ENCODE results near the gene CEPT1.

CEPT1 gene

DNA sequence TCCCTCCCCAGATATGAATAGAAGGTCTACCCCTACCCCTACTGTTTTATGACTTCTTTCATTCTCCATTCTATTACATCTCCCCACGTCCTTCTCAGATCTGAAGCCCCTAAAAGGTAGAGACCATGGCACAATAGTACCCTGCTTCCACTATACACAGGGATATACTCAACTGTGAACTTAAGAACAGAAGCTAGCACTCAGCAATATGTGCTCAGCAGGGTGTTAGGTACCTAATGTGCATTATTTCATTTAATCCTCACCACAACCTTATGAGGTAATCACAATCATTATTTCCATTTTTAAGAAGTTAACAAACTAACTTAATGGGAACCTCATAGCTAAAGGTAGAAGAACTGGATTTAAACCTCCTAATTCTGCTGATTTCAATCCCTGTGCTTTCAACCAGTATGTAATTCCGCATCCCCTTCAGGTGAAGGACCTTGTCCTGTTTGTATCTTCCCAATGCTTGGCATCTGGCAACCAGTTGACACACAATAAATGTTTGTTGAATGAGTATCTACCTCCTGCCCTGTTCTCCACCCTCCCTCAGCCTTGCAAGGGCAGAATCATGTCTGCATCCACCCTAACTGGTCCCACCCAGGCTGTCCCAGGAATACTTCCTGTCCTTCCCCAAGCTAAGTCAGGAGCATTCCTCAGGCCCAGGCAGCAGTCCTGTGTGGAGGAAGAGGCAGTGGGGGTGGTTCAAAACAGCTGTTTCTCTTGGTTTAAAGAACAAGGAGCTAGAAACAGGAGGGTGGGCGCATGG, 53.9 kb downstream of the CEPT1 start:
- DNase-seq = no peak

DNA sequence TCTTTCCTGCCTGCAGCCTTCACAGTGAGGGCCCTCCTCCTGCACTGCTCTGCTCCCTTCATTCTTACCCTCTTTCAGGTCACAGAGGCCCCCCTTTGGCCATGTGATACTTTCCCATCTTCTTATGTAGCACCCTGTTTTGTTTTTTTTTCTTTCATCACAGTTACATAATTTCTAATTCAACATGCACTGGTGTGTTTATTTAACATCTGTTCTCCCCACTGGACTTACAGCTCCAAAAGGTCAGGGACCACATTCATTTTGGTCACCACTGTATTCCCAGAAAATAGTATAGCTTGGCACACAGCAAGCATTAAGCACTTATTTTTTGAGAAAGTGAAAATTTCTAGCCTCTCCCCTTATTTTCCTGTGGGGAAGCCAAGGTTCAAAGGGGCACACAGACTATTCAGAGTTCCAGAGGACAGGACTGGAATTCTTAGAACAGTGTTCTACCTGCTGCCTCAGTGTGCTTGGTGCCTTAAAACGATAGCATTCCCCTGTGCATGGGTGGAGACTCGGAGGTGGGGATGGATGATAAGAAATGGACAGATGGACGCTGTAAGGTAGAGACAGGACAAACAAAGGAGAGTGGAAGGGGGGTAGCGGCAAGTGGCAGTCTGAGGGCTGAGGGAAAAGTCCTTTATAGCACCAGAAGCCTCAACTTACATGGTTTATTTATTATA, 55.1 kb downstream of the CEPT1 start:
- no peak for DNase-seq

DNA sequence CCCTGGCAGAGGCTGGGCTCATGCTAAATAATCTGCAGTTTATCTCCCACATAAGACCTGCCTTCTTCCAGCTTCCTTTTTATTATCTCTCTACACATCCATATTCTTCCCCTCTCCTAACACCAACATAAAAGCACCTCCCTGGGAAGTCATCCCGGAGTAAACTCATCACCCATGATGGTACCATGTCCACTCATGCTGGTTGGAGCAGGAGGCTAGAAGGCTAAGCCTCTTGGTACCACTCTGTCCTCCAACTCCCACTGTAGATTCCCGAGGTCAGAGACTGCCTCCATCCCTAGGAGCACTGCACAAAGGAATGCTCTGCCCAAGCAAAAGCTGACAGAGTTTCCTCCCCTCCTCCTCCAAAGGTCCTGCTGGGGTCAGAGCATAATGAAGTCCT, 56.2 kb downstream of the CEPT1 start:
- DNase-seq = no peak

DNA sequence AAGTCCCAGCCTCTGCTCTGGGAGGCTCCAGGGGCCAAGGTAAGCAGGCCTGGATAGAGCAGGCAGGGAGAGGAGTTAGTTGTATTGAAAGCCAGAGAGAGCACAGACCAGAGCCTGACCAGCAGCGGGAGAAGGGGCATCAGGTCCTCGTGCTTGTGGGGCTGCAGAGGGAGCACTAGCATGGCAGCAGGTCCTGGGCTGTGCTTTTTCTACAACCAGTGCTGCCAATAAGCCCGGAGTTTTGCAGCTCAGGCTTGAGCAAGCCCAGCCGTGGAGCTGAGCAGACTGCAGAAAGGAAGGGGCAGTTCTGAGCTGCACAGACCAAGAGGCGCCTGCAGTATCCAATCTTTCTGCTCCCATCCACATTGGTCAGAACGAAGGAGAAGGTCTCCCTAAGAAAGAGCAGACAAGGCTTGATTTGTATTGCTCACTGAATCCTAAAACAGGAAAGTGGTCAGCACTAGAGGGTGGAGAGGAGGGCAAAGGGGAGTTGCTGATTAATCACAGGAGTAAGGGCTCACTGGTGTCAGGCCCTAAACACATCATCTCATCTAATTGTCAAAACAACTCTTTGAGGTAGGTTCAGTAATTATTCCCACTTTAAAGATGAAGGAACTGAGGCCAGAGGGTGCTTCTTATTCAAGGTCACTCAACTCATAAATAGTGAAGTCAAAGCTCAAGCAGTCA, 57.7 kb downstream of the CEPT1 start:
- DNase-seq = no peak

DNA sequence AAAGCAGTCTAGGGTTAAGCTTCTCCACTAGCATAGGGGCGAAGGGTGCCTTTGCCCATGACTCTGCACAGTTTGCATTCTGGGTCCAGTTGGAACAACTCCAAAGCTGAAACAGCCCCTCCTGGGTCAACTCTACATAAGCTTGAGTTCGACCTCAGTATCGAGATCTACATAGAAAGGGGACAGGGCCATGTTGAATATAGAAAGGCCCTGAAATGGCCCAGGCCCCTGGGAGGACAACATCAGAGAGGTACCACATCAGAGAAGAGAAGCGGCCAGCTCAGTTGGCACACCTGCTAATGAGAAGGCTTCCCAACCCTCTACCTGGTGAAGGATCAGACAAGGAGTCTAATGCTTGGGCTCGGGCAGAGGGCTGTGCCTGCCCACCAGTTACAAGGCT, 58.8 kb downstream of the CEPT1 start:
- DNase-seq = no peak

DNA sequence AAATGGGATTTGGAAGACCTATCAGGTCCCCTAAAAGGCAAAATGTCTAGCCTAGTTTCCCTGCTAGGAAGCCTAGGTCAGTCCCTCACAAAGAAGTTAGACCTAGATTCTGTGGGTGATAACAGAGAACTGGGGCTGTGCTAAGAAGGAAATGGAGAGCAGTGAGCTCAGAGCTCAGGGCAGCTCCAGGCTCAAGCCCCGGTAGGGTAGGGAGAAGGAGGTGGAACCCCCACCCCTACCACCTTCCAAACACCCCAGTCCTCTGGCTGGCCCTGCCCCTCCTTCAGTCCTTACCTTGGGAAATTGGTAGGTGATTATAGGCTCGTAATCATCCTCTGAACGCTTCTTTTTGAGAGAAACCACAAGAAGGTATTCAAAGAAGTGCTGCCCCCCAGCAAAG, 59.3 kb downstream of the CEPT1 start:
- DNase-seq = no peak

DNA sequence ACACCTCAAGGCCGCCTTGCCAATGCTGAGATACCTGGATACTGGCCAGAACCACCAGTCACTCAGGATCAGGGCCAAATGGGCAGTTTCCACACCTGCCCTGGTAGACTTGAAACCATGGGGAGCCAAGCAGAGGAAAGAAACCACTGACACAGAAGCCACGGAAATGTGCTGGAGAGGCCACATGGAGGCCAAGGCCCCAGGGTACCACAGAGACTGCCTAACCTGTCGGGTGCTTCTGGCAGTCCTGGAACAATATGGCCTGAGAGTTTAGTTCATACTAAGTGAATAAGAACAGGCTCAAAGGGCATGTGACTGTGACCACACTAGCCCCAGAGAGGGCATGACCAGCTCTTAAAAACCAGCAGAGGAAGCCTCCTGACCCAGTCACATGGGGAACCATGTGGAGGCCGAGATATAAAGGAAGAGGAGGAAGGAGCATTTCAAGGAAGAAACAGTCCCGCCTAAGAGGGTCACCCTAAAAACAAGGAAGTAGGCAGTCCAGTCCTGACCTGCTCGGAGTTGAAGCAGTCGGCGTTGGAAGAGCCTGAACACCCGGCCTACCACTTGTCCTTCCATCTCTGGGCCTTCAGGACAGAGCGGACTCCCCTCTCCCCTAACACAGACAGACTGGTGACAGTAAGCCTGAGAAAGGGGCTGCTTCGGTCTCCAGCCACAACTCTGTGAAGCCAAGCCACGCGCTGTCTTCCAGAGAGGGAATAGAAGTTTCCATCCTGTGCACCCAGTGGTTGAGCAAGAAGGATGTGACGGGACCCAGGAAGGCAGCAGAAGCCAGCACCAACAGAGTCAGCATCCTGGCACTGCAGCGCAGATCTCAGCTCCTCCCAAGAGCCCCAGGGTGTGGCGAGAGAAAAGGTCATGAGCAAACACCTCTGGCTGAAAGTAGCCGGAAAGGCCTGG, 60.1 kb downstream of the CEPT1 start, which contains the start of gene DENND2D:
Gene DENND2D (minus strand): TSS at position 766 of the 921 bp plus-strand sequence. CDS start 187 bp downstream, at position 579.
- DNase-seq = no peak

DNA sequence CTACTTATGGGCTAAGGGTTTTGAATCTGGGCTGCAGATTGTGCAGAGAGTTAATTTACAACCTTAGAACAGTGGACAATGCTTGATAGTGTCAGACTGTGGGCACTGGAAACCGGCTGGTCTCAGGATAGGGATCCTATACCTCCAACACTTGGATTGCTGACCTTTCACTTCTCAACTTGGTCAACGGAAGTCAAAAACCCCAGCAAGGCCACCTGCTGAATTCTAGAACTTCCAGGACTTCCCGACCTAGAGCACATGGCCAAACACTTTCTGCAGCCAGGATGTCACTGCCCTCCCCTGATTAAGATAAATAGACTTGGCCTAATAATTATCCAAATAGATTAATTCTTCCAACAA, 60.8 kb downstream of the CEPT1 start:
- DNase-seq = no peak

DNA sequence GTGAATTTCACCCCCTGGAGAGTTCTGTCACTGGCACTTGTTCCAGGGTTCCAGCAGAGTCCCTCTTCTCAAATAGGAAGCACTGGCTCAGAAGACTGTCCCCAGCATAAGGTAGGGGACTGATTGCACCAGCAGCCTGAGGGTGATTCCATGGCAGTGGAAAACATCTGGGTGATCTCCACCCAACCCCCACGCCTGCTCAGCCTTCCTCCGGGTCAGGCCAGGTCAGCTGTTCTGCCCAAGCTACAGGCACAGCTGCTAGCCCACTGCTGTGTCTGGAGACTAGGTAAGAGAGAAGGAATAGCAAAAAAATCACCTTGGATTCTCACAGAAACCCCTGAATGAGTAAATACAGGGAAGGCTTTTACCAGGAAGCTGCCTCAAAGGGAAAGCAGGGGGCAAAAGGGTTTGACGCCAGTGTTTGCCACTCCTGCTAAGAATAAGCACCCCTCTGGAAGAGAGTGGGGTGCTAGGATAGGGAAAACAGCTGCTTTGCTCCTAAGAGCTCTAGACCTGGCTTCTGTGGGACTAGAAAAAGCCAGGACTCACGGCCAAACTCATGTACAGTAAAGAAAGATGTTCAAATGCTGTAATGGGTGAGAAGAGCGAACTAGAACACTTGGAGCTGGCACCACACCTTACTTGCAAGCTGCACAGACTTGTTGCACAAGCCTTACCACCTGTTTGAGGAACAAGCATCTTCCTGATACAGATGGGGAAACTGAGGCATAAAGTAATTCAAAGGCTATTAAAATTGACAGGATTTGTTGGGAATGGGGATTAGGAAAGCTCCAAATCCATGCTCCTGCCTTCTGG, 61.5 kb downstream of the CEPT1 start:
- no peak for DNase-seq

DNA sequence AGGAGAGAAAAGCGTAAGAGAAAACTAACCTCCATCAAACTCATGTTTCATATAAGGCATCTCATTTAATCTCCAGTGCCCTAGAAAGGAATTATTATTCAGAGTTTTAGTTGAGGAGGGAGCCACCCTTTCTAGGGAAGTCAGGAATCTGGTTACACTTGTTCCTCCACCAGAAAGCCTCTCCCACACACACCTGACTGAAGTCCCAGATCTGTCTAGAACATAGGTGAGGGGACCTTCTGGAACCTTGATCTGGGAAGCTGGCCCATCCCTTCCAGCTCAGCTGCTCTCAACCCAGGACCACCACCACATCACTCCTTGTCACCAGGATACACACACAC, 62.3 kb downstream of the CEPT1 start:
- no peak for DNase-seq

DNA sequence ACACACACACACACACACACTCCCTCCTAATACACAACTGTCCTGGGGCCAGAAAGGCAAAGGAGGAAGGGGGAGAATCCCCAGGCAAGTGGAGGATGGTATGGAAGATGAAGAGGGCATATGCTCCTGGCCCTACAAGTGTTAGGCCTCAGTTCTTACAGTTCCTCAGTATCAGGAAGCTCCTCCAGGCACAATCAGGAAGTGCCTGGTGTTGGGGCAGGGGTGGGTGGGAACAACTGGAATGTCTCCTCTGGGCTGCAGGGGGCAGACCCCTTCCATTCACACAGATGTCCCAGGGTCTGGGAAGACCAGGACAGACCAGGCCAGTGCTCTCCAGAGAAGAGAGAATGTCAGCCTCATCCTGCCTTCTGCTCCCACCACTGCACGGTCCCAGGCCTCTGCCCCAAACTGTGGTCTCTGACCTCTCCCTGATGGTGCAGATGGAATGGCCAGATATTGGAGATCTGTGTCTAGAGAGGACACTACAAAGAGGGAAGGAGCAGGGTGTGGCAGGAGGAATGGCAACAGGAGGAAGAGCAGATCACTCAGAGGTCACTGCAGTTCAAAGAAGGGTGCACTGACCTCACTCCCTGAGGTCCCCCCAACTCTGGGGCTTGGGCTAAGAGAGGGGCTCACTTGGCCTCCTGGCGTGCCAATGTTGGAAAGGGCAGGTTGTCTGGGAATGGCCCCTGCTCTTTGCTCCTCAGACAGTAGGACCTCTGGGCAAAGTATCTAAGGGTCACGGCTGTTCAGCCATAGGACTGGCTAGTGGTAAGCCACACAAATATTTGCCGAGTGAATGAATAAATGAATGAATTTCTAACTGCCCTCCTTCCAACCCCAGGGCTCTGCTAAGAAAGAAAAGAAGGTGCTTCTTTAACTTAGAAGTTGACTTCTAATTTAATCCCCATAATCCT, 62.9 kb downstream of the CEPT1 start:
- no peak for DNase-seq

DNA sequence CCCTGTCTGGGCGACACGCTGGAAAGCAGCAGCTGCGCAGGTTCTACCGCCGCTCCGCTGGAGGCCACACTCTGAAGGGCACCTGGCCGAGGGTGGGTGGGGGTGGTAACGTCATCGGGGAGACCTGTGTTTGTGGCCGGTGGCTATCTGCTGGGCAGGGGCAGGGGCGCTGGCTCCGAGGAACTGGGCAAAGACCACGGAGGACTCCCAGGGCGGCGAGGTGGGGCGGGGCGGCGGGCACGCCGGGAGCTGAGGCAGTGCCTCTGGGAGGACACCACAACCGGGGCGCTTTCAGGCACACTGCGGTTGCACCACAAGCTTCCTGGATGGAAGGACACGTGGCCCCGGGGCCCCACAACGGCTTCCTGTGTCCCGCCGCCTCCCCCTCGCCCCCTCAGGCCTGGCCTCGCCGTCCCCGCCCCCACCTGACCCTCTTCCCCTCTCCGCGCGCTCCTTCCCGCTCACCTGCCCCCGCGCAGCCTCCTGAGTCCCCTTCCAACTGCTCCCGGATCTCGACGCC, 63.7 kb downstream of the CEPT1 start:
- DNase-seq = no peak

DNA sequence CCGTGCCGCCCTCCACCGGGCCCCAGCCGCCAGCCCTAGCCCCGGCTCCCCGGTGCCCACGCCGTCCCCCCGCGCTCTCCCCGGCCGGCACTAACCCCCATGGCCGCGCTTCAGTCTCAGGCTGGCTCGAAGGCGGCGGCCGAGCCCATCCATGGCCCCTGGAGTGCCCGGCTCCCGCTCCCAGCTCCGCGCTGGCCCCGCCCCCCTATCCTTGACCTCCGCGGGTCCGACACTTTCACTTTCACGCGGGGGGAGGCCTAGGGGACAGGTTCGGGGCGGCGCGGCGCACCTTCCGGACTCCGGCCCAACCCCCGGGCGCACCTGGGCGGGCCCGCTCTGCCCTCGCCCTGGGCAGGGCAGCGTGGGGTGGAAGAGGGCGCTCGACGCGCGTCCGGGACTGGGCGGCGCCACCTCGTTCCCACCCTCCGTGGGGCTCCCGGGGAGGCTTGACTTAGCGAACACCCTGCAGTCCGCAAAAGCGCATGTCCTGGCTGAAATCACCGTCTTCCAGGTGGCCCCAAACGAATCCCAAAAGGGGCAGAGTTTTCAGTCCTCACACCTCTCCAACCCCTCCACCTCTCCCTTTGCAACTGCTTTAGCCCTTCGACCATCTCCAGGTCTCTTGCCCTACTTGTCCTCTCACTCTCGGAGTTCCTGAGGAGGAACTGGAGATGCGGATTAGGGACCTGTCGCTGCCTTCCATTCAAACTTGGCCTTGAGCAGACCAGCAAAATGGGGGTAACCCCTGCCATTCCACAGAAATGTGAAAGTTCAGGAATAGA, 64.4 kb downstream of the CEPT1 start:
- DNase-seq = no peak

DNA sequence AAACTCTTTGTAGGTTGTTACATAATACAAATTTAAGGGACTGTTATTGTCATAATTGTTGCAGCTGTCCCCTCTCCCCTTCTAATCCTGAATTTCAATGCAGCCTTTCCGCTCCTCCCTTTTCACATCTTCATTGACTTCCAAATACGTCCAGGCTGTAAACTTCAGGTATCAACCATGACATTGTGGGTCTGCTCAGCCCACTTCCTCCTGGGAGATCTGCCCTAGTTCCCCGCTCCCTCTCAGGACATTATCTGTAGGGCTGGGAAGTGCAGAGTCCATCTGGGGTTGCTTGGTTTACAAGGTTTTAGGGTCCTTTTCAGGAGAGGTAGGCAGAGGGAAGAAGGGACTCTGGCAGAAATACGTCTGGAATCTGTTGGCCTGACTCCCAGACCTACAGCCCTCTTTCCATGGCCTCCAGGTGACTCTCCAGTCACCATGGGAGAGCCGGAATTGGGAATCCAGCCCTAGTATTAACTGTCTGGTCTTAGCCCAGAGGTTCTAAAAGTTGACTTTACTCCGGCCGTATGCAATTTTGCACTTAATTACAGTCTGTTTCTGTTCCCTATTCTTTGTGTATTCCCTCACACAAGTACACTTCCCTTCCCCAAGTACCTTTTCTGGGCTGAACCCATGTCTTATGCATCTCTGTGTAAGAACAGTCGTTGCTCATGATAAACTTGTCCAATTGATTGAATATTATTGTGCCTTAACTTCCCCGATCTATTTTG, 65.1 kb downstream of the CEPT1 start:
- DNase-seq = no peak

DNA sequence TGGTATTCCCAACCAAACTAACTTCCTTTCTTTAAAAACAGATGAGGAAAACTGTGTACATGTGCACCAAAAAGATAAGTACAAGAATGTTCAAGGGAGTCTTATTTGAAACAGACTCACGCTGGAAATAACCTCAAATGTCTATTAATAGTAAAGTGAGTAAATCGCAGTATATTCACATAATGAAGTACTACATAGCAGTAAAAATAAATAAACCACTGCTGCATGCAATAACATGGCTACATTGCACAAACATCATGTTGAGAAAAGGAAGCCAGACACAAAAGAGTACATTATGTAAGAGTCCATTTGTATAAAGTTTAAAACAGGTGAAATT, 65.7 kb downstream of the CEPT1 start:
- DNase-seq = no peak

DNA sequence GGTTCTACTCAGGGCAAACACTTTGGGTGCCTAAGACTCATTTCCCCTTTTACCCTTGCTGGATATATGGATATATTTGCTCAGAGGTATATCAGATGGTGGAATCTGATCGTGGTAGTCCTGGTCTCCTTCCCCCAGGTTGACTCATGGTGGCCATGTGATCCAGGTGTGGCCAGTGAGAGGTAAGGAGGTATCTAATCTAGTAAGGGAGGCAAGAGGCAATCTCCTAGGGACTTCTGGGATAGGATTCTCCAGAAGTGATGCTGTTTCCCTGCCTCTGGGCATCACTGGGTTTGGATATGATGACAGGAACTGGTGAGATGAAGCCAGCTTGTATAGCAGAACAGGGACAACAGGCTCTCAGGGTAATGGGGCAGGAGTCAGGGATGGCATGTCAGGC, 68.9 kb downstream of the CEPT1 start:
- DNase-seq = no peak

DNA sequence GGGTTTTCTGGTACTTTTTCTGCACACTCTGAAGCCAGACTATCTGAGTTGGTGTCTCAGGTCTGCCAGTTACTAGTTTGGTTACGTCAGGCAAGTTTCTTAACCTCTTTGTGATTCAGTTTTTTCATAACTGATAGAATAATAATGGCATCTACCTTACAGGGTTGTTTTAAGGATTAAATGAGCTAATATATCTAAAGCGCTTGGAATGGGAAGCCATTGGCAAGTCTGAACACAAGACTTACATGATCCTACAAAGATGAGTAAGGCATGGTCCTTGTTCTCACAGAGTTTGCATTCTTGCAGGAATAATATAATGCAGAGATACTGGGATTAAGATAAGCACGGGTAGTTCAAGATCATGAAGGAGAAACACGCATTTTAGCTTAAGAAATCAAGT, 69.6 kb downstream of the CEPT1 start:
- DNase-seq = no peak

DNA sequence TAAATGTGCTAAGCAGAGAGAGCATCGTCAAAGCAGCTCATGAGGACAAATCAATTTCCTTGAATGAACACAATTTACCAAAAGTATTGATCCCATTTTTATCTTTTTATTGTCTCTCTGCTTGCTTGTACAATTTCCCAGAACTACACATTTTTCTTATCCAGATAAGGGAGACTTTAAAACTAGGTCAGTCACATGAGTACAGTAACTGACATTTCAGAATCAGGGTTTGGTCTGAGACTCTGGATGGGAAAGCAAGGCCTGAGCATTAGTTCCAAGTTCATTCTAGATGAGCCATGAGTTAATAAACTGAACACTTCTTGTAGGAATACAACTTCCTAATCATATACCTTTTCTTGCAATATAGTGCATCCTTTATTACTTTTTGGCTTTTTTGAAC, 71.9 kb downstream of the CEPT1 start:
- no peak for DNase-seq

DNA sequence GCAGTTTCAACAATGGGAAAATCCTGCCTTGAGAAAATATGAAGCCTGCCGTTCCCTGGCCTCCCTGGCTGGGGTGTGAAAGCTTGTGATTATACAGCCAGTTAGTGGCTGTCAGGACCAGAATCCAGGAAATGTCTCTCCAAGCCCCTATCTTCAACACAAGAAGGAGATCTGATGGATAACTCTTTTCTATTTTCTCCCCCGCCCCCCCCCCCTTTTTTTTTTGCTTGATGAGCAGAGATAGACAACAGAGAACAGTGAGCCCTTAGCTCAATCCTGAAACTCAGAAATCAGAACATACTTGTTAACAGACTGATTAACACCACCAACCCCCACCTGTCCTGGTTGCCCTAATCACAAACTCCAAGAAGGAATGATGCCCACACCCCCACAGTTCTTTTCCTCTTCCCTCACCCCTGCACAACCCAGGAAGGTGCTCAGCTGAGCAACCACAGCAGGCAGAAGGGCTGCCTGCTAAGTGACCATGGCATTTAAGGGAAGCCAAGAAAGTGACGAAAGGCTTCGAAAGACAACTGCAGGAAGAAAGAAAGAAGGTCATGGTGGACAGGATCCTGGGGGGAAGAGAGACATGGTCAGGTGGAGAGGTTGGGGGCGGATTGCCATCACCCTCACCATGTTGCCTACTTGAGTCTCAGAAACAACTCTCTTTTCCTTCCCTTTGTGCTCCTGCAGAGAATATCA, 72.8 kb downstream of the CEPT1 start:
- DNase-seq = no peak

All from T1000 (cell line).